Activated T-helper 1 cell treated with anti-CD3 and anti-CD28 coated beads, Interleukin-2, amount 50 U/mL, for 16 hours (primary cell): ENCODE results near the gene STRA6.

Experiments
- DNase-seq, 2 donors: peaks; one replicate each; pipeline ENCODE4 v3.0.0-alpha.2; 2020; ENCODE audit warnings: low read depth in 1 of 2, low spot score in 1 of 2

Gene STRA6

DNA sequence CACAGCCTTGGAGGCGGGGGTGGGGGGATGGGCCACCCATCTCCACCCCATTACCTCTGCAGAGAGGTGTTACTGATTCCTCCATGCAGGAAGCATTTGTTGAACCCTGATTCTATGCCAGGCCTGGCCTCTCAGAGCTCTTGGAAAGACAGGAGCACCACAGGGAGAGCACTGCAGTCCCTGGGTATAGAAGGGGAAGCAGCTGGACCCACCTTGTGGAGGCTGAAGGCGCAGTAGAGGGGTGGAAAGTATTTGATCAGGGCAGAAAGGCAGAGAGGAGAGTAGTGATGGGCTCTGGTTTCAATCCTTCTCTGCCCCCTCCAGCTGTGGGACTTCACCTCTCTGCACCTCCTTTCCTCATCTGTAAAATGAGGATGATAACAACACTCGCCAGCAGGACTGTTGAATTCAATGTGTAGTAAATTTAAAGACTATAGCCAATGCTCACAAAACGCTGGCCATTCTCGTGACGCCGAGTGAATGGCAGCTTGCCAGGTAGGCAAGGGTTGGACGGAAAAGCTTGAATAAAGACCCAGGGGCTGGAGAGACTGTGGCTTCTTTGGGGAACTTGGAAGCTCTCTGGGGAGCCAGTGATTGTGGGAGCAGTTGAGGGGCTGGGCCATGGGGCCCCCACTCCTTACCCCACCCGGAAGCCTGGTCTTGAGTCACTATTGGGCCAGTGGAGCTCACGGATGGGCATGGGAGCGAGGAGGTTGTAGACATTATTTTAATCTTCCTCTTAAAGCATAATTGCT, 25.6 kb upstream of the STRA6 start:
- no peak for DNase-seq

DNA sequence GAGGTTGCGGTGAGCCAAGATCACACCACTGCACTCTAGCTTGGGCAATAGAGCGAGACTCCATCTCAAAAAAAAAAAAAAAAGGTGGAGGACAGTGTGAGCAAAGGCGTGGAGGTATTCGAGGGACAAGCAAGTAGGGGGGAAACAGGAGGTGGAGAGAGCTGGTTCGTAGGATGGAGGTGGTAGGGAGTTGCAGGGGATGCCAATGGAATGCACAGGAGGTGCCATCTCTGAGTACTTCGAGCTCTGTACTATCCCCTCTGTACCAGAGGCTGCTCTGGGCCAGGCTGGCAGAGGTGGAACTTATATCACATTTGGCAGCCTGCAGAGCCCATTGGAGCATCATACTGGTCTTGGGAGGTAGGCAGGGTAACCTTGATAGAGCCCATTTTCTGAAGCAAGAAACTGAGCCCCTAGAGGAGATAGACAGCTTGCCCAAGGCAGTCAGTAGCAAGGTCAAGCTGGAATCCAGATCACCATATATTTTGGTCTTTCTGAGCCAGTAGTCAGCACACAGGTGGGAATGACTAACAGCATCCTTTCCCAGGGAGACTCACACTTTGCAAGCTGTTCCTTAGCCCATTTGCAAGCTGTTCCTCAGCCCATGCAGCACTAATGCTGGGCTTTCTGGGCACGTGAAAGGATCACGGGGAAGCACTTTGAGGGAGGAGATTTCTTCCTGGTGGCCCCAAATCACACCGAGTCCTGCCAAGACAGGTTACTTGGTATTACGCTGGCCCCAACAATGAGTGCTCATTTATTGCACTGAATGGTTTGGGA, 24.4 kb upstream of the STRA6 start:
- no peak for DNase-seq

DNA sequence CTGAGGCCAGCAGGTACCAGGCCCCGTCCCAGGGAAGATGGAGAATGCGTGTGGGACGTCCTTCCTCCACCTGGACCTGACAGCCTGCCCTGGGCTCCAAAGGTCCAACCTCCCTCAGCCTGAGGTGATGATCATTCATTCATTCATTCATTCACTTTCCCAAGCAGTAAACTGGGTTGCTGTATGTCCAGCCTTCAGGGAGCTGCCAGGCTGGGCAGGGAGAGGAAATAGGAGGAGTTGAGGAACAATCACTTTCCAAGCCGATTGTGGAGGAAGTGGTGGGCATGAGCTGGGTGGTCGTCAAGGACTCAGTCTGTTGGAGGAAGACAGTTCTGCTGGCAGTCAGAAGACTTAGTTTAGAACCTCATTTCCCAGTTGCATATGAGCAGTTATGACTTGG, 23.3 kb upstream of the STRA6 start:
- no peak for DNase-seq

DNA sequence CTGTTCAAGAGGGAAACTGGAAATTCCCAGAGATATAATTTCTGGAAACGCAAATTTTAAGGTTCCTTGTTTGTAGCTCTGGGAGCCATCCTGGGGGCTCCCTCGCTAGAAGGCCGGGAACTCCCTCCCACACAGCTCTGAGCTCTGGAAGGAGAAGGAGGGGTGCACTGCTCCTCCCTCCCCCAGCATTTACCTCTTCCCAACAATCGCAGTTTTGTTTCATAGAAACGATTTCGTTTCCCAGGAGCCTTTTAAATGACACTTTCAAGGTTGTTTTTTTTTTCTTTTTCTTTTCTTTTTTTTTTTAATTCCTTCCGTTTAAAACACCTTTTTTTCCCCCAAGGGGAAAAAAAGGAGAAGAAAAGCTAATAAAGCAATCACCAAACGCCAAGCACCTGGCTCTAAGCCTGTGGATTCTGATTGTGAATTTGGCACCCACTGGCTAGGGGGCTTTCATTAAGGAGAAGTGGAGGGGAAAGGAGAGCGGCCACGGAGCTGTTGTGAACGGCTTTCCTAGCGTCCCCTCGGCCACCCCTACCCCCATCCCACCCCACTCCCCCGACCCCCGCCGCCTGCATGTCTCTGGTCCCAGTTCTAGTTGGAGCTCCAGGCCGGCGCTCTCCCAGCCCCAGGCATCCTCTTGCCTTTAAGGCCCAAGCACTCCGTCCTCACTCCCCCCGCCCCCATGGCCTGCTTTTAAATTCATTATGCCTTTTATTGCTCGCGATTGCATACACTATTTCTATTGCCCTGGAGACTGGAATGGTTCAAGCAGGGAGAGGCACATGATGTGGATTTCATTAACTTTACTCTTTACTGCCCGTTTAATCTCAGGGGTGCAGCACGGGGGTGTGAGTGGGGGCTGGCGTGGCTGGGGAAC, 19.9 kb upstream of the STRA6 start:
- DNase-seq = no peak

DNA sequence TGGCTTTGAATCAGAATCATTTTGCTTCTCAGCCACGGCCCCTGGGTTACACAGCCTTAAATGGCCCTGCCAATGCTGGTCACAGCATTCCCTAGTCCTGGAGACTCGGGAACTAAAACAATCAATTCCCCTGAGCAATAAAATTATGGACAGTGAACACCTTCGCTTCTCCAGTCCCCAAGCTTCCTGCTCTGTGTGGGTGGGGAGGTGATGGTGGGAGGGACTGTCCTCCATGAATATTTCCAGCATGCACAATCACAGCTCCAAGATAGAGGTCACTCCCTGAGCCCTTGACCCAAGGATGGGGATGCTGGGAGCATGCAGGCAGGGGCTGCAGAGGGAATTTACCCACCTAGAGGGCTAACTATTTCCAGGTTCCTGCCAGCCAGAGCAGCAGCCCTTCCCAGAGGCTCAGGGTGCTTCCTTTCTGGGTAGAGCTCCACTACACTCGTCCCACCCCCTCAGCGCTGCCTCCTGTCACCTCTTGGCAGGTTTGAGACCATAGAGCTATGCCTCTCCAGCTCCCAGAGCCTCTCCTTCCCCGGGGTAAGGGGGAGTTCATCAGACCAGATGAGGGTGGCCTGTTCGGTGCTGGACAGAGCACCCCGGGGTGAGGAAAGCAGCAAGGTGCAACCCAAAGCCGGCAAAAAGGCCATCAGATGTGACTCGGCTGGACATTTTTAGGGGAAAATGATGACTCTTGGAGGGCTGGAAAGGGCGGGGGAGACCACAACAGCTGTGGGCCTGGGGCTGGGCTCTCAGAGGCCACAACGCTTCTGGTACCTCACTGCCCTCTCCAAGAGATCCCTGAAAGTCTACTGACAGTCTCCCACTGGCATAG, 19.0 kb upstream of the STRA6 start:
- no peak for DNase-seq

DNA sequence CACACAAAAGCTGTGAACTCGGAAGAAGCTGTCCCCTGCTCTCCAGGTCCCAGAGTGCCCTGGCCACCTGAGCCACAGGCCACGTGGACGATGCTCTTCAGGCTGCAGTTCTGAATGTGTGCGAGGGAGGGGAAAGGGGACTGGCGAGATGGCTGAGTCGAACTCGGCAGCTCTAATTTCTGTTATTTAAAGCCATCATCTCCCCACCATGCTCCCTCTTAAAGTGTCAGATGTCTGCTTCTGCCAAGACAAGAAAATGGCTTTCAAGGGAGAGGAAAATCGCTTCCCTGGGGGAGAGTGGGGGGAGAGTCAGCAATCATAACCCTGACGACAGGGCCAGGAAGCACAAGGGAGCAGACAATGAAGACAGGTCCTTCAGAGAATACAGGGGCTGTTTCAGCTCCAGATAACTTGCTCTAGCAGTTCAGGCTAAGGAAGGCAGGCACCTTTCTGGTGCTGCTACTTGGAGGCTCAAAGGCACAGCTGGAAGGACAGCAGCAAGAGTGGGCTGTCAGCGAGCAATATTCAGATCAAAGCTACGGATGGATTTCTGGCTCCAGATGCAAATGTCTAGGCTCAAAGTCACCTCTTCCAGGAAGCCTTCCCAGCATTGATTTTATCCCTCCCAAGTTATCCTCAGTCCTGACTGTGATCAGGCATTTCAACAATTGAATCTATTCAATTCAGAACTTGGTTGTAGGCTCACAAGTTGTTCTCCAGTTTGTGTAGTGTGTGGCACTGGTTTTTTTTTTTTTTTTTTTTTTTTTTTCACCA, 18.1 kb upstream of the STRA6 start:
- no peak for DNase-seq

DNA sequence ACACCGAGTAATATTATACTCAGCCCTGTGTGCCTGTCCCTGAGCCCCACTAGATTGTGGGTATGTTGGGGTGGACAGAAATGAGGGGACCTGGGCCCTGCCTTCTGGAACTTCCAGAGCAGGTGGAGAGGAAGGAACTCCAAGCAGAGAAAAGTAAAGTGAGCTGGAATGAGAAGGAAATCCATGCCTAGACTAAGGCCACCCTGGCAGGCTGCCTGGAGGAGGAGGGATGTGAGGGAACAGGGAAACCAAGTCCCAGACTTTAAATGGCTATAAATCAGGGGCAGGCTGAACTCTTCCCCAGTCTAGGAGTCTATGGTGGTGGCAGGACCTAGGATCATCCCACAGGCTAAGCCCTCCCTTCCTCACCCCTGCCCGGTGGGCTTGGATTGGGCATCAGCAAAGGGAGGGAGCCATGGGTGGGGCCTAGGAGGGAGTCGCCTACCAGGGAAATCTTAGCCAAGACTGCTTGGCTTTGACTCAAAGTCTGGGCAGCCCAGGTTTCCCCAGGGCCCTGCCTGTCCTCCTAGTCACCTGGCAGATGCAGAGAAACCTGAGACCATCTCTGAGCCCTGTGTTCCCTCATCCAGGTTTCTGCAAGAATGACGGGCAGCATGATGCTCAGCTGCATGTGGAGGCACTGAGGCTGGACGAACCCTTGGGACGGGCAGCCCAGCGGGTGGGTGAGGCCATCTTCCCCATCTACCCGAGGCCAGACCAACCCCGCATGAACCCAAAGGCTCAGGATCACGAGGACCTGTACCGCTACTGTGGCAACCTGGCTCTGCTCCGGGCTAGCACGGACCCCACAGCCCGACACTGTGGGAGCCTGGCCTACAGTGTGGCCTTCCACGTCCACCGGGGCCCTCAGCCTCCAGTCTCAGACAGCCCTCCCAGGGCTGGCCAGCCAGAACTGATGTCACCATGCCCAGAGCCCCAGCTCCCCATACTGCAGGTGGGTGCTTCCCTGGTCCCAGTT, 15.6 kb upstream of the STRA6 start:
- no peak for DNase-seq

DNA sequence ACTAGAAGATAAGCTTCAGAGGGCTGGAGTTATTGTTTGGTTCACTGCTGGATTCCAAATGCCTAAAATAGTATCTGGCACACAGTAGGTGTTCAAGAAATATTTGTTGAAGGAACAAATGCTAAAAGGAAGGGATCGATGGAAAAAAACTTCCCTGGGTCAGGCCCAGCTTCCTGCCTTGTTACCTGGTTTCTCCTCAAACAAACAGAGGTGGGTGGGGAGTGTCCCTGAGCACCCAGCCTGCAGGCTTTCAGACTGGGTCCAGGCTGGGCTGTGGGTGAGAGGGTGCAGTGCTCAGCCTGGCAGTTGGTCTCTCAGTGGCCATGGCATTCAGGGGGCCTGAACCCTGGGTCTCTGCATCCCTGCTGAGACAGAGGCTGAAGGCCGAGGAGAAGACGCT, 14.4 kb upstream of the STRA6 start:
- DNase-seq = no peak

DNA sequence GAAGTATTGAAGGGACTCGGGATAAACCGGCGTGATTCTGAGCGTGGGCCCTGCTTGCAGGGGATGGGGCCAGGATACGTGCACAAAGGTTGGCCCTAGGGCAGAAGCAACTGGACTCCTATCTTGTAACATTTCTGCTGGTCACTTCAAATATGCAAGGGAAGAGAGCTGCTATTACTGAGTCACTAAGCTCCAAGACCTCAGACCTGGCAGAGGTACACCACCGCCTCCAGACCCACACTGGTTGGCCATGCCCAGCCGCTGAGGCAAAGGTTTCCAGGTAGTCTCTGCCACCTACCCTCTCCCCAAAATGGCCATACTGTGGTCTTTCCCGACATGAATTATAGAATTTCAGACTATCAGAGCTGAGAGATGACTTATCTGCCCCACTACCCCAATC, 13.4 kb upstream of the STRA6 start:
- DNase-seq = no peak

DNA sequence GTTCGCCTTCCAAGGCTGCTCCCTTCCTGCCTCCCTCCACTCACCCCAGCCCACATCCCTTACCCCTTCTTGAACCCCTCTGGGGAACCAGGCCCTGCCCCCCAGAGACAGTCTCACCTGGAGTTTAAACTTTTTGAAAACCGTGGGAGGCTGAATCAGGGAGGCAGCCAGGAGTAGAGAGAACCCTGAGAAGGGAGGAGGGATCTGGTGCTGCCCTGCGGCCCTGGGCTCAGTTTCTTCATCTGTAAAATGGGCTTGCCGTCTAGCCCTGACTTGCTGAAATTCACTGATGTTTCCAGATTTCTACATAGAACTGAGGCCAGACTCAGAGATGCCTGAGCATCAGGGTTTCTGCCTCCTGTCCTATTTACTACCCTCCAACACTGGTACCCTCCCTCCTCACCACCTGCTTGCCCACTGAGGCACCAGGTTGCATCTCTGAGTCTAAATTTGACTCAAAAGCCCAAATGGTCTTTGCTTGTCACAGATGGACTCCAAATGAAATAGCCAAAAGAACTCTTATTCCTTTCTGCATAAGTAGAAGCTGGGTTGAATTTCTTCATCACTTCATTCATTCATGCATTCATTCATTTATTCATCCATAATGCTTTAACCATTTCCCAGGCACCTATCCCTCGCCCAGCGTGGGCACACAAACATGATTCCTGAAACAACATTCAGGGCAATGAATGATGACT, 11.9 kb upstream of the STRA6 start:
- no peak for DNase-seq

DNA sequence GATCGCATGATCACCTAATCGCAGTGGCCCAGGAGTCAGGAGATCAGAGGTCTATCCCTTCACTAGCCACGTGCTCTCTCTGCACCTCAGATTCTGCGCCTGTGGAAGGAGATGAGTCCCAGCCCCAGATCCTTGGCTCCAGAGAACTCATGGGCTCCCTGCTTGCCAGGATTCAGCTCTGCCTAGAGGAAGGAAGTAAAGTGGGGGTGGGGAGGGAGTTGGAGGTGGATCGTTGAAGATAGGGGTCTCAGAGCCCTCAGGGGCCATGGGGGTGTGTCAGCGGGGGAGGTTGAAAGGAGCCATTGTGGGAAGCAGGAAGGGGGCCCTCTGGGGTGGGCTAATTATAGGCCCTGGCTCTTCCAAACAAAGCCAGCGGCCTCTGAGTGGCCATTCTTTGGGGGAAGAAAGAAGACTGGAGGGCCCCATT, 11.3 kb upstream of the STRA6 start:
- no peak for DNase-seq

DNA sequence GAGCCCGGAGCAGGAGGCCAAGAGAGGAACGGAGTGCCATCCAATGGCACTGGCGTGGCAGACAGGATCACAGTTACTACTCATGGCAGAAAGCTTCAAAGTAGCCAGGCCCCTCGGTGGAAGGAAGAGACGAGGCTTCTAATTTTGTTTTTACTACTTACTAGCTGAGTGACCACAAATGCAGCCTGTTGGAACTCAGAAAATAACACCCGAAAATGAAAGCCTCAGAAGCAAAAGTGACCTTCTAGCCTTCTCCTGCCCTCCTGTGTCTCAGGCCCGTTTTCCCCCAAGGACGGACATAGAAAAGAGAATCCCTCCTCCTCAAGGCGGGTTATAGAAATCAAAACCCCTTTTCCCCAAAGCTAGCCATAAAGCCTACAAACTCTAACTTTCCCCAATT, 9.9 kb upstream of the STRA6 start:
- no peak for DNase-seq

DNA sequence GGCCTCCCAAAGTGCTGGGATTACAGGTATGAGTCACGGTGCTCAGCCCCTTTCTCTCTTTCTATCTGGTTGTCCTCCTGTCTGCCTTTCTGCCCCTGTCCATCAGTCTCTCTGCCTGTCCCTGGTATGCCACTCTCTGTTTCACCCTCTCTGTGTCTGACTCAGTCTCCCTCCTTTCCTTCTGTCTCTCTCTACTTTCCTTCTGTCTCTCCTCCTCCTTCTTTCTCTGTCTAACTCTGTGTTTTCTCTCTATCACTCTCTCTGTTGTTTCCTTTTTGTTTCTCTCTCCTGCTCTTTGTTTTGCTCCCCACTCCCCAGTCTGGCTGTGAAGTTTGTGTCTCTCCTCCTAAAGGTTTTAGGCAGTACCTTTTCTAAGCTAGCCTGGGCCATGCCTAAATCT, 9.1 kb upstream of the STRA6 start:
- DNase-seq = no peak

DNA sequence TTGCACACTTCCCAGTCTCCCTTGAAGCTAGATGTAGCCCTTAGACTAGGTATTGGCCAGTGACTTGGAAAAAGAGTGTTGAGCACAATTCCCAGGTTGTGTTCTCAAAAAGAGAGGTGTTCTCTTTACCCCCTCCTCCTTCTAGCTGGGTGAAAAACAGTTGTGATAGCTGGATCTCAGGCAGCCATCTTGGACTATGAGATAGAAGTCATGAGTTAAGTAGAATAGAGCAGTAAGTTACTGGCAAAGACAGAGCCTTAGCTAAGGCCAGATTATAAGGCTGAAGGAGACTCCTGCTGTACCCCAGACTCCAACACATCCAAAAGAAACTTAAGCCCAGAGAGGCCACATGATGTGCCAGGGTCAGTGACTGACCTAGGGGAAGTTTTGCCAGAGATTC, 8.1 kb upstream of the STRA6 start:
- no peak for DNase-seq

DNA sequence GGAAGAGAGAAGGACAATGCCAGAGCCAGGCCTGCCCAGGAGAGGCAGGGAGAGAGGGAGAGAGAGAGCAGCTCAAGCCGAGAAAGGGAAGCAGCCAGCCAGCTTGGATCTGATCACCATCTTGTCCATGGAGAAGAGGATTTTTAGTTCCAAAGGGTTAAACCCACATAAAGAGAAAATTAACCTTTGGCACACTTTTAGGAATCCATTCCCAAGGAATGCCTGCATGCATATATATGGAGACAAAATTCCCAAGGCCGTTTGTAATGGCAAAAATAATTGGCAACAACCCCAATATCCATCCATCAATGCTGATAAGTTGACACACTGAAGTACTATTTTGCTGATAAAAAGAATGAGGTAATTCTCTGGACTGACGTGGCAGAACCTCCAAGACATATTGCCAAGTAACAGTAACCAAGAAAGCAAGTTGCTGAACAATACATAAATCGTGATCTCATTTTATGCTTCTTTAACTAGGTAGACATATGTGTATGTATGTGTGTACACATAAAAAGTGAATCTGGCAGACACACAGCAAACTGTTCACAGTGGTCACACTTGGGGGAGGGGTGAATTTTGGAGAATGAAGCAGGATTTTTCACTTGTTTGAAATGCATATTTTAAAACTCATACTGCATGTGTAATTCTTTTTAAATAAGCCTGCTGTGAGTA, 7.5 kb upstream of the STRA6 start:
- no peak for DNase-seq

DNA sequence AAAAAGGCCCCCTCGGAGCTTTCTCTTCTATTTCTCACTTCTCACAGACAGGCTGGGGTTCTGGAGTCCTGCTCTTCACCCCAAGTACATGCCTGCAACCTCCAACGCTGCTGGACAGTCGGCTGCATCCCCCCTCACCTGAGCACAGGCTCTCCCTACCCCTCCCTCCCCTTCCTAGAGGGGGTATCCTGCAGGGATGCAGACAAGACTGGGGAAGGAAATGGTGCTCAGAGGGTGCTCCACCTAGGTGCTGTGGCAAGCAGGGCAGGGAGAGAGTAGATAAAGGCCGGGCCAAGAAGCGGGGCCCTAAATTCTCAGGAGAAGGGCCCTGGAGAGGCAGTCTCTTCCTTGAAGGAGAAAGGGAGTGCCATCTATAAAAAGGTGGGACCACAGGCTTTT, 7.0 kb upstream of the STRA6 start:
- no peak for DNase-seq

DNA sequence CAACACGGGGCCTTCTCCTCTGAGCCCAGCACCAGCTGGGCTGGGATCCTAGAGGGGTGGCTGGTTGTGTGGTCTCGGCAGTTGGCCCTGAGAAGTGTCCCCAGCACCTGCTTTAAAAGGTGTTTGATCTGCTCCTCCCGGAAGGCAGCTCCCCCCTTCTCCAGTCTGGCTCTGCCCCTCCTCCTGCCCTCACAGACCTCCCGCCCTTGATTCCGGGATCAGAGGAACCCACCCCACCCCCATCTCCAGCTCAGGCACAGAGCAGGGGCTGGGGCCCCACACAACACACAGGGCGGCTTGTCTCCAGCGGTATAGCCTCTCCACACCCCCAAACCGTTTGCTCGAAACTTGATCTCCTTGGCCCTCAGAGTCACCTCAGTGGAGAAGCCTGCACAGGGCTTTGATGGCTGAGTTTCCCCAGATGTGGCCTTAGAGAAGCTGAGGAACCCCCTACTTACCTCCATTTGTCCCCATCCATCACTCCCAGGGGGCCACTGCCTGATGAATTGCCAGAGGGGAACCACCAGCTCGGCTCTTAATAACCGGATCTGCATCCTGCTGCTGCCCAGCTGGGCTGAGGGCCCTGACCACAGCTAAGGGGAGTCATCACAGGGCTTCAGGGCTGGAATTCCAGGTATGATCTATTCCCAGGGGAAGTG, 6.4 kb upstream of the STRA6 start:
- no peak for DNase-seq
